Measurements from ENCODE around the gene GATA6.

GATA6 gene

DNA sequence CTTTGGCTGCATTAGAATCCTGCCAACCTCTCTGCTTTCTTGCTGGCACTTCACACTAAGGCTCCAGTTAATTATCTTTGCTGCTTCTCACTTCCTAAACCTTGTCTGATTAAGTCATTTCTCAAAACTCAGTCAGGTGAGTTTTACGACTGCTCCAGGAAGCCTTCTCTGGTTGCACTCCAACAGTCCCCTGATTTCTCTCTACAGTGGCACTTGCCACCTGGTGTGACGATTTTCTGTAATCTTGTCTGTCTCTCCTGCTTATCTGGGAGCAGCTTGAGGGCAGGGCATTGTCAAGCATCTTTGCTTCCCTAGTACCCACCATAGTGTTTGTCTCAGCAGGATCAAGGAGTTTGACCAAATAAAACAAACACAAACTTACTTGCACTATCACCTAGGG, 10.4 kb upstream of the GATA6 start:
- TF ChIP-seq EP300 (IDR thresholded peaks at IDR 0.05; ENCODE audit: borderline replicate concordance) (no peak), TEAD4 (IDR thresholded peaks at IDR 0.05) (no peak), CEBPB (IDR thresholded peaks at IDR 0.05) (no peak)

DNA sequence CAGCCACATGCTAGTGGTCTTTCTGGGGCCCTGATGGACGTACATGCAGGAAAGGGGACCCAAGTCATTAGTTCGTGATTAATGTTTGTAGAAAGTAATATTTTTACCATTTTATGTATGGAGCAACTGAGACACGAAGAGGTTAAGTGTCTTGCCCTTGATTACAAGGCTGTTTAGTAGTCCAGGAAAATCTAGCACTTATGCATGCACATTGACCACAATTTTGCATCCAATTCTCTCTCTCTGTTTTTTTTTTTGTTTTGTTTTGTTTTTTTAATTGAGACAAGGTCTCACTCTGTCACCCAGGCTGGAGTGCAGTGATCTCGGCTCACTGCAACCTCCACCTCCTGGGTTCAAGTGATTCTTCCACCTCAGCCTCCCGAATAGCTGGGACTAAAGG, 8.3 kb upstream of the GATA6 start:
- TF ChIP-seq, protein P1, sequence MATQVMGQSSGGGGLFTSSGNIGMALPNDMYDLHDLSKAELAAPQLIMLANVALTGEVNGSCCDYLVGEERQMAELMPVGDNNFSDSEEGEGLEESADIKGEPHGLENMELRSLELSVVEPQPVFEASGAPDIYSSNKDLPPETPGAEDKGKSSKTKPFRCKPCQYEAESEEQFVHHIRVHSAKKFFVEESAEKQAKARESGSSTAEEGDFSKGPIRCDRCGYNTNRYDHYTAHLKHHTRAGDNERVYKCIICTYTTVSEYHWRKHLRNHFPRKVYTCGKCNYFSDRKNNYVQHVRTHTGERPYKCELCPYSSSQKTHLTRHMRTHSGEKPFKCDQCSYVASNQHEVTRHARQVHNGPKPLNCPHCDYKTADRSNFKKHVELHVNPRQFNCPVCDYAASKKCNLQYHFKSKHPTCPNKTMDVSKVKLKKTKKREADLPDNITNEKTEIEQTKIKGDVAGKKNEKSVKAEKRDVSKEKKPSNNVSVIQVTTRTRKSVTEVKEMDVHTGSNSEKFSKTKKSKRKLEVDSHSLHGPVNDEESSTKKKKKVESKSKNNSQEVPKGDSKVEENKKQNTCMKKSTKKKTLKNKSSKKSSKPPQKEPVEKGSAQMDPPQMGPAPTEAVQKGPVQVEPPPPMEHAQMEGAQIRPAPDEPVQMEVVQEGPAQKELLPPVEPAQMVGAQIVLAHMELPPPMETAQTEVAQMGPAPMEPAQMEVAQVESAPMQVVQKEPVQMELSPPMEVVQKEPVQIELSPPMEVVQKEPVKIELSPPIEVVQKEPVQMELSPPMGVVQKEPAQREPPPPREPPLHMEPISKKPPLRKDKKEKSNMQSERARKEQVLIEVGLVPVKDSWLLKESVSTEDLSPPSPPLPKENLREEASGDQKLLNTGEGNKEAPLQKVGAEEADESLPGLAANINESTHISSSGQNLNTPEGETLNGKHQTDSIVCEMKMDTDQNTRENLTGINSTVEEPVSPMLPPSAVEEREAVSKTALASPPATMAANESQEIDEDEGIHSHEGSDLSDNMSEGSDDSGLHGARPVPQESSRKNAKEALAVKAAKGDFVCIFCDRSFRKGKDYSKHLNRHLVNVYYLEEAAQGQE (IDR thresholded peaks at IDR 0.05; ENCODE audit: low read depth): no peak
- TF ChIP-seq CEBPB (IDR thresholded peaks at IDR 0.05) (no peak), CREB1 (IDR thresholded peaks at IDR 0.05; ENCODE audit: low read depth) (no peak), TAF1 (IDR thresholded peaks at IDR 0.05; ENCODE audit: low read depth) (no peak)

DNA sequence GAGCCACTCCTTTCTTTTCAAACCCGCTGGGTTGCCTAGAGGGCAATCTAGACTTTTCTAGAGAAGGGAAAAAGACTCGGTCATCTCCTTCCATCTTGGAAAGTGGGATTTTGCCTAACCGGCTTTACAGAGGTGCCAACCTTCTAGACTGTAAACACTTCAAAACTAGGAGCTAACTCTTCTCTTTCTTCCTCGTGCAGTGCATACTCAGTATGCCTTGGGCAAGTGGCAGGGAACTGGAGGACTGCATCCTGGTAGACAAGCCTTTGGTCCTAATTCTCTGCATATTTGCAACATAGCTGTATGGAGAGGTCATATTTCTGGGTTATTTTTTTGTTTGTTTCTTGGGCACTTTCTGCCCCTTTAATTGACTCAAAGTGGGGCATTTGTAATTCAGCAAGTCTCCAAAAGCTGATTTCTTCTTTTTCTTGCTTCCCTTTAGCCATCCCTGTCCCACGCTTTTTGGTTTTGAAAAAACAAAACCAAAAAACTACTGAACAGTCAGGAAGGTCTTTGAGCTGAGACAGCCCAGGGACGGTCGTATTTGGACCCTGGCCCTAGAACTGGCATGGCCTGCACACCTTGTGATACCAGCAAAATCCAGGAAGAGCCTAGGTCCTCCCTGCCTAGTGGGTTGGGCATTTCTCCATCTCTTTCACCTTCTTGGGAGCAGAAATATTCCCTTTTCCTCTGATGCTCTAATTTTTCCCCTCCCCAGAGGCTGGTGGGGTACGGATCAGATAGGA, 5.8 kb upstream of the GATA6 start:
- no peak for TF ChIP-seq CEBPB (IDR thresholded peaks at IDR 0.05)
- TF ChIP-seq NFIC (IDR thresholded peaks at IDR 0.05): no peak
- TF ChIP-seq TAF1 (IDR thresholded peaks at IDR 0.05; ENCODE audit: low read depth): no peak
- TF ChIP-seq TEAD4 (IDR thresholded peaks at IDR 0.05): no peak
- TF ChIP-seq MAX (IDR thresholded peaks at IDR 0.05): no peak
- TF ChIP-seq EGR1 (IDR thresholded peaks at IDR 0.05): no peak
- TF ChIP-seq, protein P1 (IDR thresholded peaks at IDR 0.05; ENCODE audit: low read depth): no peak
- no peak for TF ChIP-seq EP300 (IDR thresholded peaks at IDR 0.05; ENCODE audit: borderline replicate concordance)
- TF ChIP-seq RAD21 (IDR thresholded peaks at IDR 0.05; ENCODE audit: low read depth): no peak
- no peak for TF ChIP-seq FOXM1 (IDR thresholded peaks at IDR 0.05; ENCODE audit: borderline replicate concordance, low read depth)
- TF ChIP-seq, protein P2, sequence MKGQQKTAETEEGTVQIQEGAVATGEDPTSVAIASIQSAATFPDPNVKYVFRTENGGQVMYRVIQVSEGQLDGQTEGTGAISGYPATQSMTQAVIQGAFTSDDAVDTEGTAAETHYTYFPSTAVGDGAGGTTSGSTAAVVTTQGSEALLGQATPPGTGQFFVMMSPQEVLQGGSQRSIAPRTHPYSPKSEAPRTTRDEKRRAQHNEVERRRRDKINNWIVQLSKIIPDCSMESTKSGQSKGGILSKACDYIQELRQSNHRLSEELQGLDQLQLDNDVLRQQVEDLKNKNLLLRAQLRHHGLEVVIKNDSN (IDR thresholded peaks at IDR 0.05): no peak
- no peak for TF ChIP-seq CREB1 (IDR thresholded peaks at IDR 0.05; ENCODE audit: low read depth)
- TF ChIP-seq TCF12 (IDR thresholded peaks at IDR 0.05; ENCODE audit: low read depth): no peak
- no peak for TF ChIP-seq YY1 (IDR thresholded peaks at IDR 0.05; ENCODE audit: low read depth)
- no peak for TF ChIP-seq ZBTB7A (IDR thresholded peaks at IDR 0.05; ENCODE audit: low read depth)

- no peak for TF ChIP-seq EGR1 (IDR thresholded peaks at IDR 0.05)
- TF ChIP-seq NFIC (IDR thresholded peaks at IDR 0.05): no peak
- no peak for TF ChIP-seq TCF12 (IDR thresholded peaks at IDR 0.05; ENCODE audit: low read depth)
- no peak for TF ChIP-seq ZBTB7A (IDR thresholded peaks at IDR 0.05; ENCODE audit: low read depth)
- no peak for TF ChIP-seq EP300 (IDR thresholded peaks at IDR 0.05; ENCODE audit: borderline replicate concordance)
- TF ChIP-seq YY1 (IDR thresholded peaks at IDR 0.05; ENCODE audit: low read depth): no peak
- TF ChIP-seq TEAD4 (IDR thresholded peaks at IDR 0.05): no peak
- no peak for TF ChIP-seq TAF1 (IDR thresholded peaks at IDR 0.05; ENCODE audit: low read depth)
- no peak for TF ChIP-seq RAD21 (IDR thresholded peaks at IDR 0.05; ENCODE audit: low read depth)
- no peak for TF ChIP-seq FOXM1 (IDR thresholded peaks at IDR 0.05; ENCODE audit: borderline replicate concordance, low read depth)
- TF ChIP-seq CEBPB (IDR thresholded peaks at IDR 0.05): no peak
- no peak for TF ChIP-seq CREB1 (IDR thresholded peaks at IDR 0.05; ENCODE audit: low read depth)
These were observed 4.9 kb upstream of the GATA6 start for GRCh38 chr18:22164337-22165048.

- TF ChIP-seq NFIC (IDR thresholded peaks at IDR 0.05): no peak
- no peak for TF ChIP-seq TCF12 (IDR thresholded peaks at IDR 0.05; ENCODE audit: low read depth)
- TF ChIP-seq CEBPB (IDR thresholded peaks at IDR 0.05): no peak
- TF ChIP-seq CREB1 (IDR thresholded peaks at IDR 0.05; ENCODE audit: low read depth): no peak
- no peak for TF ChIP-seq YY1 (IDR thresholded peaks at IDR 0.05; ENCODE audit: low read depth)
- no peak for TF ChIP-seq EGR1 (IDR thresholded peaks at IDR 0.05)
- TF ChIP-seq, protein P2 (IDR thresholded peaks at IDR 0.05): no peak
- no peak for TF ChIP-seq TEAD4 (IDR thresholded peaks at IDR 0.05)
- TF ChIP-seq EP300 (IDR thresholded peaks at IDR 0.05; ENCODE audit: borderline replicate concordance): no peak
- no peak for TF ChIP-seq RAD21 (IDR thresholded peaks at IDR 0.05; ENCODE audit: low read depth)
- TF ChIP-seq MAX (IDR thresholded peaks at IDR 0.05): no peak
- no peak for TF ChIP-seq FOXM1 (IDR thresholded peaks at IDR 0.05; ENCODE audit: borderline replicate concordance, low read depth)
- no peak for TF ChIP-seq ZBTB7A (IDR thresholded peaks at IDR 0.05; ENCODE audit: low read depth)
- TF ChIP-seq, protein P1 (IDR thresholded peaks at IDR 0.05; ENCODE audit: low read depth): no peak
- no peak for TF ChIP-seq TAF1 (IDR thresholded peaks at IDR 0.05; ENCODE audit: low read depth)
These were observed 4.3 kb upstream of the GATA6 start for GRCh38 chr18:22165049-22165602.
